SJSA1 (cell line): Measurements from ENCODE around the gene CRYBB3. TPM values are rescaled to one million over a fixed set of nuclear protein-coding genes. Genes with fewer than 3 reads are reported as not detected.
"Not testable (repeated sequence)": the region's sequence is repeated elsewhere in the genome, so short reads cannot be mapped to it uniquely, and the experiment has no call there.

Experiments used
- DNase-seq, 2 experiments: peaks; one replicate each; pipeline ENCODE4 v3.0.0-alpha.2; 2015 to 2020; ENCODE audit warnings: low spot score in 2 of 2, low read depth in 1 of 2
- H3K27ac ChIP-seq: fragments of 250-450 bp; sonication (Bioruptor Pico); 2 replicates; pipeline ENCODE4 v1.5.1; 2020; ENCODE audit warnings: mild to moderate bottlenecking, moderate library complexity
- H3K27me3 ChIP-seq: fragments of 250-450 bp; sonication (Bioruptor Pico); replicated peaks from 2 replicates; pipeline ENCODE4 v1.5.1; 2020; ENCODE audit warnings: mild to moderate bottlenecking, moderate library complexity
- H3K36me3 ChIP-seq: fragments of 250-450 bp; sonication (Bioruptor Pico); 2 replicates; pipeline ENCODE4 v1.5.1; 2020; ENCODE audit warnings: mild to moderate bottlenecking
- H3K4me1 ChIP-seq: fragments of 250-450 bp; sonication (Bioruptor Pico); replicated peaks from 2 replicates; pipeline ENCODE4 v1.6.1; 2021; ENCODE audit warnings: mild to moderate bottlenecking
- H3K4me3 ChIP-seq: fragments of 250-450 bp; sonication (Bioruptor Pico); 2 replicates; pipeline ENCODE4 v1.5.1; 2020; ENCODE audit warnings: mild to moderate bottlenecking
- H3K9me3 ChIP-seq: fragments of 250-450 bp; sonication (Bioruptor Pico); replicated peaks from 2 replicates; pipeline ENCODE4 v1.5.1; 2020; ENCODE audit warnings: mild to moderate bottlenecking
- total RNA-seq: library from RNA; depleted of rRNA; stranded (reverse); fragments of >200 nt; shearing (Covaris generic); gene quantifications from 2 replicates; pipeline ENCODE4 v1.2.3, GENCODE V29; 2014

Gene CRYBB3
- total RNA-seq, 1 experiment from 2014 or later, result not detected

GRCh38 chr22:25204547-25204946 is 4.9 kb downstream of the CRYBB3 start:
- not testable (repeated sequence) for H3K36me3 ChIP-seq, H3K27ac ChIP-seq, H3K4me3 ChIP-seq, H3K27me3 ChIP-seq, H3K4me1 ChIP-seq, H3K9me3 ChIP-seq, DNase-seq

- DNase-seq, result no peak
- H3K4me1 ChIP-seq, result no peaks in the 10 kb centered on the region
- H3K4me3 ChIP-seq, result no peak overlapping the region
- no peaks in the 10 kb centered on the region for H3K9me3 ChIP-seq
- no peaks in the 10 kb centered on the region for H3K36me3 ChIP-seq
- H3K27me3 ChIP-seq, result 0 out of 2 replicates have a peak, but pooled peaks cover 3% of the 10 kb centered on the region
- no peak overlapping the region for H3K27ac ChIP-seq
Measured at GRCh38 chr22:25205847-25206246, 6.2 kb downstream of the CRYBB3 start.

GRCh38 chr22:25206998-25207397 is 7.3 kb downstream of the CRYBB3 start:
- Histone ChIP-seq H3K36me3 (no peaks in the 10 kb centered on the region), H3K4me1 (no peaks in the 10 kb centered on the region), H3K27me3 (0 out of 2 replicates have a peak, but pooled peaks cover 3% of the 10 kb centered on the region), H3K9me3 (no peaks in the 10 kb centered on the region), H3K27ac (no peak overlapping the region), H3K4me3 (no peak overlapping the region)
- no peak for DNase-seq

GRCh38 chr22:25207553-25208157 is 8.0 kb downstream of the CRYBB3 start:
- H3K4me3 ChIP-seq, result no peak overlapping the region

GRCh38 chr22:25208328-25208727 is 8.7 kb downstream of the CRYBB3 start:
- Histone ChIP-seq H3K9me3 (no peaks in the 10 kb centered on the region), H3K27me3 (0 out of 2 replicates have a peak, but pooled peaks cover 3% of the 10 kb centered on the region), H3K27ac (no peak overlapping the region), H3K36me3 (no peaks in the 10 kb centered on the region), H3K4me3 (no peak overlapping the region), H3K4me1 (no peaks in the 10 kb centered on the region)
- DNase-seq, result no peak

More at GRCh38 chr22:25207553-25208157, 8.0 kb downstream of the CRYBB3 start:
- Histone ChIP-seq H3K27me3 (0 out of 2 replicates have a peak, but pooled peaks cover 3% of the 10 kb centered on the region), H3K36me3 (no peaks in the 10 kb centered on the region), H3K27ac (no peak overlapping the region), H3K4me1 (no peaks in the 10 kb centered on the region), H3K9me3 (no peaks in the 10 kb centered on the region)
- DNase-seq, result no peak

- no peaks in the 10 kb centered on the region for H3K4me1 ChIP-seq
- H3K36me3 ChIP-seq, result no peaks in the 10 kb centered on the region
- no peak overlapping the region for H3K4me3 ChIP-seq
- H3K9me3 ChIP-seq, result no peaks in the 10 kb centered on the region
- no peak for DNase-seq
- H3K27me3 ChIP-seq, result 0 out of 2 replicates have a peak, but pooled peaks cover 3% of the 10 kb centered on the region
- H3K27ac ChIP-seq, result no peak overlapping the region
Measured at GRCh38 chr22:25208743-25209505, 9.3 kb downstream of the CRYBB3 start.

- H3K36me3 ChIP-seq, result no peaks in the 10 kb centered on the region
- H3K27ac ChIP-seq, result no peak overlapping the region
- H3K27me3 ChIP-seq, result peaks cover under 1% of the 10 kb centered on the region; the same call in 1 of the 2 replicates
- H3K4me1 ChIP-seq, result no peaks in the 10 kb centered on the region
- no peaks in the 10 kb centered on the region for H3K9me3 ChIP-seq
- no peak for DNase-seq
- H3K4me3 ChIP-seq, result no peak overlapping the region
Measured at GRCh38 chr22:25210793-25211192, 11.1 kb downstream of the CRYBB3 start.

- Histone ChIP-seq H3K36me3 (no peaks in the 10 kb centered on the region), H3K27ac (no peak overlapping the region), H3K4me3 (no peak overlapping the region), H3K4me1 (no peaks in the 10 kb centered on the region), H3K27me3 (peaks cover 8% of the 10 kb centered on the region), H3K9me3 (no peaks in the 10 kb centered on the region)
- no peak for DNase-seq
Measured at GRCh38 chr22:25212337-25212736, 12.7 kb downstream of the CRYBB3 start.

- H3K27me3 ChIP-seq, result peaks cover 8% of the 10 kb centered on the region
- no peak for DNase-seq
- no peak overlapping the region for H3K4me3 ChIP-seq
- no peaks in the 10 kb centered on the region for H3K4me1 ChIP-seq
- no peak overlapping the region for H3K27ac ChIP-seq
- H3K9me3 ChIP-seq, result no peaks in the 10 kb centered on the region
- no peaks in the 10 kb centered on the region for H3K36me3 ChIP-seq
Measured at GRCh38 chr22:25213221-25213620, 13.6 kb downstream of the CRYBB3 start.

- Histone ChIP-seq H3K4me1 (no peaks in the 10 kb centered on the region), H3K27me3 (peaks cover 20% of the 10 kb centered on the region), H3K4me3 (no peak overlapping the region), H3K27ac (no peak overlapping the region), H3K36me3 (no peaks in the 10 kb centered on the region), H3K9me3 (no peaks in the 10 kb centered on the region)
- DNase-seq, result no peak
Measured at GRCh38 chr22:25216230-25216629, 16.6 kb downstream of the CRYBB3 start.

- Histone ChIP-seq H3K27me3 (peaks cover 22% of the 10 kb centered on the region), H3K36me3 (no peaks in the 10 kb centered on the region), H3K27ac (no peak within 1 kb of the TSS), H3K9me3 (no peaks in the 10 kb centered on the region), H3K4me1 (no peaks in the 10 kb centered on the region), H3K4me3 (no peak within 1 kb of the TSS)
- no peak for DNase-seq
Measured at GRCh38 chr22:25219211-25219689, 19.6 kb downstream of the CRYBB3 start, which contains the start of gene CRYBB2. Gene CRYBB2, plus strand, starts transcription at chr22:25219639. Its CDS starts 1,791 bp downstream, at chr22:25221430.

GRCh38 chr22:25219948-25220442 is 20.3 kb downstream of the CRYBB3 start:
- H3K27ac ChIP-seq, result no peak overlapping the region
- no peak for DNase-seq
- H3K27me3 ChIP-seq, result peaks cover 22% of the 10 kb centered on the region

GRCh38 chr22:25221790-25222189 is 22.1 kb downstream of the CRYBB3 start:
- Histone ChIP-seq H3K27me3 (peaks cover 15% of the 10 kb centered on the region; the same call in 1 of the 2 replicates), H3K4me1 (no peaks in the 10 kb centered on the region), H3K36me3 (no peaks in the 10 kb centered on the region), H3K4me3 (no peak overlapping the region), H3K27ac (no peak overlapping the region), H3K9me3 (no peaks in the 10 kb centered on the region)
- no peak for DNase-seq

More at GRCh38 chr22:25219948-25220442, 20.3 kb downstream of the CRYBB3 start:
- no peaks in the 10 kb centered on the region for H3K36me3 ChIP-seq
- H3K4me1 ChIP-seq, result no peaks in the 10 kb centered on the region
- no peaks in the 10 kb centered on the region for H3K9me3 ChIP-seq
- no peak overlapping the region for H3K4me3 ChIP-seq
